Karpas-422 (cell line): Measurements from ENCODE around the gene ISCA2. TPM values are rescaled to one million over a fixed set of nuclear protein-coding genes. Genes with fewer than 3 reads are reported as not detected.
"Not testable (repeated sequence)": the region's sequence is repeated elsewhere in the genome, so short reads cannot be mapped to it uniquely, and the experiment has no call there.

Experiments
- DNase-seq: peaks from one replicate; pipeline ENCODE4 v3.0.0-alpha.2; 2015
- H2AFZ ChIP-seq: fragments of 200-600 bp; sonication (generic); 2 replicates; pipeline ENCODE4 v1.6.1; 2014; ENCODE audit warnings: antibody characterized with exemption, low read length, mixed read lengths
- H3K27ac ChIP-seq: fragments of 200-600 bp; sonication (generic); 2 replicates; pipeline ENCODE4 v1.5.1; 2014; ENCODE audit warnings: mild to moderate bottlenecking, low read length, moderate library complexity
- H3K27me3 ChIP-seq: fragments of 200-600 bp; sonication (generic); 2 replicates; pipeline ENCODE4 v1.6.1; 2014; ENCODE audit warnings: low read length, mixed read lengths
- H3K36me3 ChIP-seq: fragments of 200-600 bp; sonication (generic); 2 replicates; pipeline ENCODE4 v1.6.1; 2014; ENCODE audit warnings: low read length, mixed read lengths; ENCODE audit not compliant: insufficient read depth
- H3K4me1 ChIP-seq: fragments of 200-600 bp; sonication (generic); 2 replicates; pipeline ENCODE4 v1.6.1; 2014; ENCODE audit warnings: mild to moderate bottlenecking, low read length, mixed read lengths
- H3K4me2 ChIP-seq: fragments of 200-600 bp; sonication (generic); 2 replicates; pipeline ENCODE4 v1.6.1; 2014; ENCODE audit warnings: low read length, low read depth, mild to moderate bottlenecking; ENCODE audit not compliant: poor library complexity, severe bottlenecking
- H3K4me3 ChIP-seq: fragments of 200-600 bp; sonication (generic); 2 replicates; pipeline ENCODE4 v1.5.1; 2014; ENCODE audit warnings: mild to moderate bottlenecking, antibody characterized with exemption, low read length, mixed read lengths
- H3K79me2 ChIP-seq: fragments of 200-600 bp; sonication (generic); 2 replicates; pipeline ENCODE4 v1.6.1; 2014; ENCODE audit warnings: mild to moderate bottlenecking, low read length, mixed read lengths
- H3K9ac ChIP-seq: fragments of 200-600 bp; sonication (generic); 2 replicates; pipeline ENCODE4 v1.6.0; 2014; ENCODE audit warnings: low read length
- H3K9me2 ChIP-seq: fragments of 200-600 bp; sonication (generic), shearing (Covaris generic); replicated peaks from 2 replicates; pipeline ENCODE4 v1.6.0; 2014; ENCODE audit warnings: mild to moderate bottlenecking, low read length, moderate library complexity; ENCODE audit not compliant: insufficient read depth
- H3K9me3 ChIP-seq: fragments of 300-700, 200-600 bp; sonication (generic); 2 replicates; pipeline ENCODE4 v1.6.1; 2014; ENCODE audit warnings: low read length, mixed read lengths
- H4K20me1 ChIP-seq: fragments of 200-600 bp; sonication (generic); 2 replicates; pipeline ENCODE4 v1.6.1; 2014; ENCODE audit warnings: mild to moderate bottlenecking, antibody characterized with exemption, low read length, low read depth; ENCODE audit not compliant: insufficient read depth
- total RNA-seq: library from RNA; depleted of rRNA; stranded (reverse); fragments of >200 nt; shearing (Covaris generic); gene quantifications from 2 replicates; pipeline ENCODE4 v1.2.3, GENCODE V29; 2014; ENCODE audit warnings: low replicate concordance; rRNA removed

ISCA2 gene
- total RNA-seq, result 25.7 and 40.0 TPM in 2 replicates

- peak within 1 kb of the TSS; percentile 87 for H3K9ac ChIP-seq
- H3K27me3 ChIP-seq, result no peaks in the 10 kb centered on the region
- H3K79me2 ChIP-seq, result peaks cover 8% of the 10 kb centered on the region; the same call in 1 of the 2 replicates
- peak within 1 kb of the TSS; percentile 91 for H3K4me3 ChIP-seq
- H4K20me1 ChIP-seq, result peaks cover 4% of the 10 kb centered on the region; the same call in 1 of the 2 replicates
- H3K4me1 ChIP-seq, result peaks cover 32% of the 10 kb centered on the region
- H3K9me2 ChIP-seq, result no peaks in the 10 kb centered on the region
- peak within 1 kb of the TSS; percentile 100 for H2AFZ ChIP-seq
- no peaks in the 10 kb centered on the region for H3K9me3 ChIP-seq
- peak; percentile 100 for DNase-seq
- H3K27ac ChIP-seq, result no peak within 1 kb of the TSS
- H3K36me3 ChIP-seq, result peaks cover 11% of the 10 kb centered on the region; the same call in 1 of the 2 replicates
- peak within 1 kb of the TSS; percentile 100 for H3K4me2 ChIP-seq
Observed at GRCh38 chr14:74493343-74494261, at the start of gene ISCA2. Gene ISCA2 (plus strand): TSS chr14:74493765. CDS start chr14:74493775, 10 bp downstream.

GRCh38 chr14:74444866-74445265, 48.7 kb upstream of the ISCA2 start:
- Histone ChIP-seq H3K27ac (no peak overlapping the region), H3K4me1 (no peaks in the 10 kb centered on the region), H3K4me3 (no peak overlapping the region), H3K9me2 (no peaks in the 10 kb centered on the region), H3K4me2 (no peak overlapping the region), H4K20me1 (no peaks in the 10 kb centered on the region), H3K27me3 (no peaks in the 10 kb centered on the region), H3K36me3 (no peaks in the 10 kb centered on the region), H2AFZ (no peak overlapping the region), H3K9ac (no peak overlapping the region), H3K9me3 (no peaks in the 10 kb centered on the region), H3K79me2 (no peaks in the 10 kb centered on the region)
- DNase-seq, result no peak

GRCh38 chr14:74454397-74454796, 39.2 kb upstream of the ISCA2 start:
- not testable (repeated sequence) for H3K27ac ChIP-seq, H3K9ac ChIP-seq, H3K9me2 ChIP-seq, H3K79me2 ChIP-seq, H3K4me3 ChIP-seq, H2AFZ ChIP-seq, H4K20me1 ChIP-seq, H3K36me3 ChIP-seq, H3K9me3 ChIP-seq, H3K4me2 ChIP-seq, H3K4me1 ChIP-seq, DNase-seq, H3K27me3 ChIP-seq

GRCh38 chr14:74456684-74457564, 36.6 kb upstream of the ISCA2 start:
- Histone ChIP-seq H3K27ac (no peak overlapping the region), H3K36me3 (no peaks in the 10 kb centered on the region), H4K20me1 (no peaks in the 10 kb centered on the region), H3K4me3 (no peak overlapping the region), H3K9ac (no peak overlapping the region), H3K4me1 (0 out of 2 replicates have a peak, but pooled peaks cover 2% of the 10 kb centered on the region), H3K79me2 (no peaks in the 10 kb centered on the region), H3K4me2 (no peak overlapping the region), H3K27me3 (no peaks in the 10 kb centered on the region), H3K9me2 (no peaks in the 10 kb centered on the region), H3K9me3 (no peaks in the 10 kb centered on the region), H2AFZ (no peak overlapping the region)
- no peak for DNase-seq

- DNase-seq, result no peak
- H3K36me3 ChIP-seq, result no peaks in the 10 kb centered on the region
- no peak overlapping the region for H3K27ac ChIP-seq
- no peaks in the 10 kb centered on the region for H3K9me3 ChIP-seq
- H3K4me3 ChIP-seq, result no peak overlapping the region
- no peak overlapping the region for H3K9ac ChIP-seq
- H3K4me2 ChIP-seq, result no peak overlapping the region
- no peaks in the 10 kb centered on the region for H3K9me2 ChIP-seq
- no peaks in the 10 kb centered on the region for H3K79me2 ChIP-seq
- no peaks in the 10 kb centered on the region for H3K27me3 ChIP-seq
- H2AFZ ChIP-seq, result no peak overlapping the region
- H4K20me1 ChIP-seq, result no peaks in the 10 kb centered on the region
- 0 out of 2 replicates have a peak, but pooled peaks cover 2% of the 10 kb centered on the region for H3K4me1 ChIP-seq
Observed at GRCh38 chr14:74457565-74457895, 36.0 kb upstream of the ISCA2 start.

- no peaks in the 10 kb centered on the region for H3K79me2 ChIP-seq
- H3K27ac ChIP-seq, result no peak overlapping the region
- peak; percentile 79 for DNase-seq
- 0 out of 2 replicates have a peak, but pooled peaks cover 2% of the 10 kb centered on the region for H3K4me1 ChIP-seq
- H2AFZ ChIP-seq, result peak overlapping the region; percentile 54; the same call in 1 of the 2 replicates
- no peaks in the 10 kb centered on the region for H4K20me1 ChIP-seq
- no peaks in the 10 kb centered on the region for H3K9me3 ChIP-seq
- H3K9ac ChIP-seq, result no peak overlapping the region
- no peak overlapping the region for H3K4me2 ChIP-seq
- H3K27me3 ChIP-seq, result no peaks in the 10 kb centered on the region
- no peak overlapping the region for H3K4me3 ChIP-seq
- no peaks in the 10 kb centered on the region for H3K9me2 ChIP-seq
- no peaks in the 10 kb centered on the region for H3K36me3 ChIP-seq
Observed at GRCh38 chr14:74459289-74459946, 34.1 kb upstream of the ISCA2 start.

GRCh38 chr14:74459976-74460375, 33.6 kb upstream of the ISCA2 start:
- H3K9me2 ChIP-seq, result no peaks in the 10 kb centered on the region
- no peak overlapping the region for H3K27ac ChIP-seq
- no peaks in the 10 kb centered on the region for H3K27me3 ChIP-seq
- H2AFZ ChIP-seq, result no peak overlapping the region
- H3K4me2 ChIP-seq, result no peak overlapping the region
- H3K79me2 ChIP-seq, result no peaks in the 10 kb centered on the region
- H3K9me3 ChIP-seq, result no peaks in the 10 kb centered on the region
- H3K4me3 ChIP-seq, result no peak overlapping the region
- H4K20me1 ChIP-seq, result no peaks in the 10 kb centered on the region
- H3K4me1 ChIP-seq, result 0 out of 2 replicates have a peak, but pooled peaks cover 2% of the 10 kb centered on the region
- H3K36me3 ChIP-seq, result no peaks in the 10 kb centered on the region
- no peak for DNase-seq
- H3K9ac ChIP-seq, result no peak overlapping the region
